ENCODE measurements around the gene FKBP7.
A peak's percentile ranks its signal among the peaks of the same experiment; 100 is the strongest.
"Not testable (repeated sequence)": the region's sequence is repeated elsewhere in the genome, so short reads cannot be mapped to it uniquely, and the experiment has no call there.

The FKBP7 gene

DNA sequence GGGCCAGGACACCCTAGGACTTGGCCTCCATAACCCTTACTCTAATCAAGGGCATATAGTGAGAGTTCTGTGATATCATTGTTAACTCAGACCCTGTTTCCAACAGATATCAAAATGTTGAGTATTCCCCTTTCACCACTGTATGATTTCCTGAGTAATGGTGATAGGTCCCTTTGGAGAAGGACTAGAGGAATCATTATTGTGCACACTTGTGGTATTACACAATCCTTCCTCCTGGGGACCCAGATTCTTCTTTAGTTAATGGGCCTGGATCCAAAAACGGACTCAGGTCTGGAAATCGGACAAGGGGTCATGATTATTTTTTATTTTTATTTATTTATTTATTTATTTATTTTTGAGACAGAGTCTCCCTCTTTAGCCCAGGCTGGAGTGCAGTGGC is 50.9 kb downstream of the FKBP7 start:
- TF ChIP-seq, protein P1, sequence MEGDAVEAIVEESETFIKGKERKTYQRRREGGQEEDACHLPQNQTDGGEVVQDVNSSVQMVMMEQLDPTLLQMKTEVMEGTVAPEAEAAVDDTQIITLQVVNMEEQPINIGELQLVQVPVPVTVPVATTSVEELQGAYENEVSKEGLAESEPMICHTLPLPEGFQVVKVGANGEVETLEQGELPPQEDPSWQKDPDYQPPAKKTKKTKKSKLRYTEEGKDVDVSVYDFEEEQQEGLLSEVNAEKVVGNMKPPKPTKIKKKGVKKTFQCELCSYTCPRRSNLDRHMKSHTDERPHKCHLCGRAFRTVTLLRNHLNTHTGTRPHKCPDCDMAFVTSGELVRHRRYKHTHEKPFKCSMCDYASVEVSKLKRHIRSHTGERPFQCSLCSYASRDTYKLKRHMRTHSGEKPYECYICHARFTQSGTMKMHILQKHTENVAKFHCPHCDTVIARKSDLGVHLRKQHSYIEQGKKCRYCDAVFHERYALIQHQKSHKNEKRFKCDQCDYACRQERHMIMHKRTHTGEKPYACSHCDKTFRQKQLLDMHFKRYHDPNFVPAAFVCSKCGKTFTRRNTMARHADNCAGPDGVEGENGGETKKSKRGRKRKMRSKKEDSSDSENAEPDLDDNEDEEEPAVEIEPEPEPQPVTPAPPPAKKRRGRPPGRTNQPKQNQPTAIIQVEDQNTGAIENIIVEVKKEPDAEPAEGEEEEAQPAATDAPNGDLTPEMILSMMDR (IDR thresholded peaks at IDR 0.05; ENCODE audit: borderline replicate concordance, insufficient read depth, low read depth, low read length) = no peak
- no peak overlapping the region for H3K4me3 ChIP-seq (ENCODE audit: low read depth, low read length)

DNA sequence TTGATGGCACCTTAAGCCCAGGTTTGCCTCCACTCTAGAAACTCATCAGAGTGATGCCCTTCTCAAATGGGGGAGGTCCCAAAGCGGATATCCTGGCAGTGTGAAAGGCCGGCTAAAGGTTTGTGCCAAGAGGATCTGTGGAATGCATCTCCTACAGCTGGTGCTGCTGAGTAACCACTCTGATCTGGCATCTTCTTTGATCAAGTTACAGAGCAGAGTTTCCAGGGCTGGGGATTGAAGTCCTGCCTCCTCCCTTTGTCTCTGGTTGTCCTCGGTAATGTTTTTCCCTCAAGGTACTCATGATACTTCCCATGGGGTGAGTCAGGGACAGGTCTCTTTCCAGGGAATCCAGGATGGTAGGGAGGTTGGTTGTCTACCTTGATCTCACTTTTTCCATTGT is 52.0 kb downstream of the FKBP7 start:
- TF ChIP-seq, protein P1 (IDR thresholded peaks at IDR 0.05; ENCODE audit: borderline replicate concordance, insufficient read depth, low read depth, low read length) = no peak

DNA sequence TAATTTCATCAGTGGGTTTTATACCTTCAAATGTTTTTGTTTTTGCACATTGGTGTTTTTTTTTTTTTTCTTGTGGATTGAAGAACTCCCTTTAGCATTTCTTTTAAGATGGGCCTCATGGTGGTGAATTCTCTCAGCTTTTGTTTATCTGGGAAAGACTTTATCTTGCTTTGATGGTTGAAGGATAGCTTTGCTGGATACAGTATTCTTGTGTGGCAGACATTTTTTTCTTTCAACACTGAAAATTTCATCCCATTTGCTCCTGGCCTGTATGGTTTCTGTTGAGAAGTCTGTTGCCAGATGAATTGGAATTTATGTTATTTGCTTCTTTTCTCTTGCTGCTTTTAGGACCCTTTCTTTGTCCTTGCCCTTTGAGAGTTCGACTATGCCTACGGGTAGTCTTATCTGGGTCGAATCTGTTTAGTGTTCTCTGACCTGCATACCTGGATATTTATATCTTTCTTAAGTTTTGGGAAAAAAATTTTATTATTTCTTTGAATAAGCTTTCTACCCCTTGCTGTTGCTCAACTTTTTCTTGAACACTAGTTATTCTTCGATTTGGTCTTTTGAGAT is 53.1 kb downstream of the FKBP7 start:
- TF ChIP-seq, protein P1 (IDR thresholded peaks at IDR 0.05; ENCODE audit: borderline replicate concordance, insufficient read depth, low read depth, low read length) = no peak
- H3K4me3 ChIP-seq (ENCODE audit: low read depth, low read length) = no peak overlapping the region

More for the DNA sequence above, 52.0 kb downstream of the FKBP7 start:
- H3K4me3 ChIP-seq (ENCODE audit: low read depth, low read length) = no peak overlapping the region

DNA sequence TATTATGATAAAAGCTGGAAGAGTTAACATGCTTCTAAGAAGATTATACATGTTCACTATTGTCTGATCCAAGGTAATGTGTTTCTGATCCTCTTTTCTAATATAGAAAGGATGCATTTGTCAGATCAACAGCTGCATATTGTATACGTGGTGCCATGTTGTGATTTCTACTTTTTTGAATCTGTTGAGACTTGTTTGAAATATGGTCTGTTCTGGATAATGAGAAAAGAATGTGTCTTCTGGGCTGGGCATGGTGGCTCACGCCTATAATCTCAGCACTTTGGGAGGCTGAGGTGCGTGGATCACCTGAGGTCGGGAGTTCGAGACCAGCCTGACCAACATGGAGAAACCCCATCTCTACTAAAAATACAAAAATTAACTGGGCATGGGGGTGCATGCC is 54.7 kb downstream of the FKBP7 start:
- not testable (repeated sequence) for H3K4me3 ChIP-seq (ENCODE audit: low read depth, low read length)

DNA sequence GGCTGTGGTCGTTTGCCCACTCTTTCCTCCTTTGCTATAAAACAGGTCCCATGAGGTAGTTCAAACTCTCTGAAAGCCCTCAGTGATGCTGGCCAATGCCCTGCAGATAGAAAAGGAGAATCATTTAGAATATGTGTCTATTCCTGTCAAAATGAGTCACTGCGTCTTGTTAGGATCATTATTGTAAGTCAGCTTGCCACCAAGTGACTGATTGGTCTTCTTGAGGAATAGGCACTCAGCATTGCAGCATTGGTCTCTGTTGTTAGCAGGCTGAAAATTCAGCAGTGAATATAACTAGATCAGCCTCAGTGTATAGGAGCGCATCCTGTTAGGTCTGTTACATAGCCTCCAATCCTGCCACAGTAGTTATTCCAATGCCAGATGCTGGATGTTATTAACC is 56.3 kb downstream of the FKBP7 start:
- H3K4me3 ChIP-seq (ENCODE audit: low read depth, low read length) = no peak overlapping the region
- TF ChIP-seq, protein P1 (IDR thresholded peaks at IDR 0.05; ENCODE audit: borderline replicate concordance, insufficient read depth, low read depth, low read length) = no peak

DNA sequence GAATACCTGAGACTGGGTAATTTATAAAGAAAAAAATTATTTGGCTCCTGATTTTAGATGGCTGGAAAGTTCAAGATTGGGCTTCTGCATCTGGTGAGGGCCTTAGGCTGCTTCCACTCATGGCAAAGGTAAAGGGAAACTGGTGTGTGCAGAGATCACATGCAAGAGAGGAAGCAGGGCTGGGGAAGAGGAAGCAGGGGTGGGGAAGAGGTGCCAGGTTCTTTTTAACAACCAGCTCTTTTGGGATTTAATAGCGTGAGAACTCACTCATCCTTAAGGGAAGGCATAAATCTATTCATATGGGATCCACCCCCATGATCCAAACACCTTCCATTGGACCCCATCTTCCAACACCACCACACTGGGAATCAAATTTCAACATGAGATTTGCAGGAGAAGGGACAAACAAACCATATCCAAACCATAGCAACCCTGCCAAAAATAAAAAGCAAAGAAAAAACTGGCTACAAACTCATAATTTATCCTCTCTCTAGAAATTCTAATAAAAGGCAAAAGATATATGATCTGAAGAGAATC is 57.9 kb downstream of the FKBP7 start:
- TF ChIP-seq, protein P1 (IDR thresholded peaks at IDR 0.05; ENCODE audit: borderline replicate concordance, insufficient read depth, low read depth, low read length) = no peak
- H3K4me3 ChIP-seq (ENCODE audit: low read depth, low read length) = no peak overlapping the region

DNA sequence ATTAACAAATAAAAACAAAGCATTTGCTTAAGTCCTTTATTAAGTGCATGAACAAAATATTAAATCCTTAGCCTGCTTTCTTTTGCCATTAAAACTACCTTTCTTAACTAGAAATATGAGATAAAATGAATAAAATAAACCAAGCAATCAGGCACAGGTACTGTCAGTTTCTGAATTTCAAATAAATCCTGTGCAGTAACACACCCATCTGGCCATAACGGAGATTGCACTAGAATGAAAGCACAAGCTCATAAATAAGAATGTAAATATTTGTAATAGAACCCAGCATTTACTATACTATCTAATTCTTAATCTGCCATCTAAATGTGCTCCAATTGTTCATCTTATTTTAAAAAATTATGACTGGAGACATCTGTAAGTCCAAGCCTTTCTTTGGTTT is 59.3 kb downstream of the FKBP7 start:
- no peak overlapping the region for H3K4me3 ChIP-seq (ENCODE audit: low read depth, low read length)
- TF ChIP-seq, protein P1 (IDR thresholded peaks at IDR 0.05; ENCODE audit: borderline replicate concordance, insufficient read depth, low read depth, low read length) = peak; percentile 13; the same call in 1 of the 2 replicates
